Stimulated activated CD4-positive, alpha-beta T cell treated with anti-CD3 and anti-CD28 coated beads, Interleukin-2, amount 100 ng/mL, for 24 hours (primary cell): ENCODE measurements around the gene TTC33.
"Not testable (repeated sequence)": the region's sequence is repeated elsewhere in the genome, so short reads cannot be mapped to it uniquely, and the experiment has no call there.

Experiments
- DNase-seq, 2 donors: peaks; one replicate each; pipeline ENCODE4 v3.0.0-alpha.2; 2020

Gene TTC33

DNA sequence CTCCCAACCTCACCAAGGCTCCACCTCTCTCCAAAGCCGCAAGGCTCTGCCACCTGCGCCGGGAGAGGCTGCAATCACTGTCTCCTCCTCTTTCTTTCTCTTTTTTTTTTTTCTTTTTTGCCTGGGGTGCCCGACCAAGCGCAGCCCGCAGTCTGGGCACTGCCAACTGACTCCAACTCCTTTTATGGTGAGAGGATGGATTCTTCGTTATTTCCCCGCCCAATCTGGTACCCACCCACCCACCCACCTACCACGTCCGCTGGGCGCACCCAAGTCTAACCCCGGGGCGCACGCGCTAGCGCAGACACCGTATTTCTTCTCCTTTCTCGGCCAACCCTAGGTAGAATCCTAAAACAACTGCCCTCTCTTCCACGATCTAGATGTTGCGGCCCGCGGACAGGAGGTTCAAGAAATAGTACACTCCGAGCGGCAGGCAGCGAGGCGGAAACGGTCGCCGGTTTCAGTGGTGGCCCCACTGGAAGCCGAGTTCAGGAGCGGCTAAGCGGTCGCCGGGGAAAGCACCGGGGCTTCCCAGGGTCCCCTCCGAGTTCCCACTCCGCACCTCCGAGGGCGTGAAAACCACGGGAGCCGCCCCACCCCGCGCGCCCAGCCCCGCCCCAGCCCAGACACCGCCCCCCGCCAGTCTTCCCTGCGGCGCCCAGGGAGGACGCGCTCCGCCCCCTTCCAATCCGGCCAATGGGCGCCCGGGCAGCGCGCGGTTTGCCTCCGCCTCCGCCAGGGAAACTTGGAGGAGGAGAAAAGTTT lies 76.4 kb downstream of the TTC33 start:
- DNase-seq, result peak; percentile 93 to 94

DNA sequence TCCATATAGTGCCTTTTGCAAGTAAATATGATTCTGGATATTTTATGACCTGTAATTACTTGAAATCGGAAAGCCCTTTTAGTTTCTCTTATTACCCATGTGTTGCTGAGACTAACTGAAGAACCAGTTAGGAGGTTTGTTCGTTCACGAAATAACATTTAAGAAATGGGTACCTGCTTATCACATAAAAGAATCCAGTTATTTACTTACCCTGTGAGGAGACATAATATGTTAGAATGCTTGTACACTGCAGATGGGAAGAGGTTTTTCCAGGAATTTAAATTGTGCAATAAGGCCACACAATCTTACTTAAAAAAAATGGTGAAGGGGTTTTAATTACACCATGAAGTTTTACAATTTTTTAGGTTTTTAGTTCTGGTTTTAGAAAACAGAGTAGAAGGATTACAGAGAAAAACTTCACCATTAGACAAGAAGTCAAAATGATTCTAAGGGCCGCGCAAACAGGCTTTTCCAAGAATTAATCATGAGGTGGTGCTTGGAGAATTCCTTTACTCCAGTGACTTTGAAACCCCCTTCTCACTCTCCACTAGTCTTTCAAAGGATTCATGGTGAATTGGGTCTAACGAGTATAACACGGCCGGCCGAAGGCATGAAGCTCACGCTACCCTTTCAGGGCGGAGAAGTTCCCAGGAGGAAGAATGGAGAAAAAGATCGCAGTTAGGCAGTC lies 77.2 kb downstream of the TTC33 start:
- DNase-seq, result no peak

DNA sequence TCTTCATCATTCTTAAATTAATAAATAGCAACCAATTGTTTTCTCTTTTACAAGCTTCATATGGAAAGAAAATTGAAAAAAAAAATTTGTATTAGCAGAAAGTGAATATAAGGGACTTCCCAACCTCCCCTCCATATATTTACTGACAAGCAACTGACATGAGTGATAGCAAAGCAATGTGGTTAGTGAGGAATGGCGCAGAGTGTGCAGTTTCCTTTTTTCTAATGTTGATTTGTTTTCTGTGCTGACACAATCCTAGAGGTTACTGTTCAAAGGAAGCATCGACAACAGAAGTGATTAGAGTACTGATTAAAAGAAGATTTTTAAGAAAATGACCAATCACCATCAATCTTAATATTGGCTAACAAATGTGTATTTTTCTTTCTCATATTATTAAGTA lies 77.7 kb downstream of the TTC33 start:
- DNase-seq, result no peak

DNA sequence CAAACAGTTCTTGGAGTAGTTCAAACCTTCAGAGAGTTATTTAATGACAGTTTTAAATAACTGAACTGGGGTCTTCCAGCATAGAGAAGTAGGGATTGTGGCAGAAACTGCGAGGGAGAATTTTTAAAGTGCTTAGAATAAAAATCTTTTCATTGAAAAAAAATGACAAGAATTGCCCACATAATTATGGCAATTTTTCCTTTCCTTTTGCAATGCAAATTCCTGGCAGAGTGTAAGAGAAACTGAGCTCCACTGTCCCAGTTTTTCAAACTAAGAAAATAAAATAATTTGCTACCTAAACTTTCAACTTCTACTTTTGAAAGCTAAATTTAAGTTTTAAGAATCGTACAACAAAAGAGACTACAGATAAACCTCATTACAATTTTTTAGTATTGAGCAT lies 78.3 kb downstream of the TTC33 start:
- no peak for DNase-seq

DNA sequence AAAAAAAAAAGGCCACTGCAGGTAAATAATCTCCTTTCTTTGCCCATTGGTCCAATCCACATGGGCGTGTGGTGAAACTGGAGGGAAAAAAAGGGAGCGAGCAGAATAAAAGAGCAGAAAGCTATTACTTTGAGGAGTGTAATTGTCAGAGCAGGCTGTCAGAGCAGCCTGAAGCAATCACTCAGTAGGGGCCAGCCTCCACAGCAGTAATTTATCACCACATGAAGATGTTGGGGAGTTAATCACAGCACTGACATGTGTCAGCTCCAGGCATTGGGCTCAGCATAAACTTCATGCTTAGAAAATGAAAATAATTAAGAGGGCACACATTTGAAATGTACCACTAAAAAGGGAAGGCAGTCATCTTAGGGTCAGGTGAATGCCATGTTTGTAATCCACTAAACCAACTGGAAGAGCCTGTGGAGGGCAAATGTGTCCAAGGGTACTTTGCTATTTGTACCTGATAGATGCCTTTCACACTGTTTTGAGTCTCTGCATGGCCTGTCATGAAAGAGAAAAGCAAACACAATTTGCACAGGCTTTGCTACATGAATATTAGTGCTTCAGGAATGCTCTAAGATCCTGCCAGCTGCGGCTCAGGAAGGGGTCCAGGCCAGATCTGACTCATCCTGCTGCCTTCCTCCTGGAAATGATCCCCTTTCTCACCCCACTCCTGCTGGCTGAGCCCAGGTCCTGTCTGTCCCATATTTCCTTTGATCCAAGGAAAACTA lies 79.0 kb downstream of the TTC33 start:
- no peak for DNase-seq

DNA sequence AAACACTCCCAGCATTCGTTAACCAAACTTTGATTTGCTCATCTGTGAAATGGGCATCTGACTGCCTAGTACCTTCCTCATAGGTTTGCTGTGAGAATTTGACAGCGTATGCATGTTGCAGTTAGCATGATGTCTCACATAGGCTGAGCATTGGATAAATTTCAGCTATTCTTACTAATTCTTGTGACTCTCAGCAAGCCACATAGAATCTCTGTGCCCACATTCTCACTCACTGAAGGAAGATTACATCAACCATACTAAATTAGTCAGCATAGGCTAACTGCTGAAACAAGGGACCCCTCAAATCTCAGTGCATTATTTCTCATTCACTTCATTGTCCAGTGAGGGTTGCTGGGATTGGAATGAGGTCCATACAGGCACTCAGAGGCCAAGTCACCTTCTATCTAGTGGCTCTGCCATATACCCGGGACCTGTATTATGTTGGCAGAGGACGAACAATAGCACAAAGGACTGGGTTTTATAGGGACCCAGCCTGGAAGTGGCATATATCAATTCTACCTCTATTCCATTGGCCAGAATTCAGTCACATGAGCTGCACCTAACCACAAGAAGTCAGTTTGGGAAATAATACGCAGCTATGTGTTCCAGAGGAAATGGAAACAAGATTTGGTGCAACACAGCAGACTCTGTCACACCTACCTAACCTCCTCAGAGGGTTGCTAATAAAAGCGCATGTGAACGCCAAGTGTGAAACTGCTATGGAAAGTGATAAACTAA lies 80.2 kb downstream of the TTC33 start:
- DNase-seq, result no peak

DNA sequence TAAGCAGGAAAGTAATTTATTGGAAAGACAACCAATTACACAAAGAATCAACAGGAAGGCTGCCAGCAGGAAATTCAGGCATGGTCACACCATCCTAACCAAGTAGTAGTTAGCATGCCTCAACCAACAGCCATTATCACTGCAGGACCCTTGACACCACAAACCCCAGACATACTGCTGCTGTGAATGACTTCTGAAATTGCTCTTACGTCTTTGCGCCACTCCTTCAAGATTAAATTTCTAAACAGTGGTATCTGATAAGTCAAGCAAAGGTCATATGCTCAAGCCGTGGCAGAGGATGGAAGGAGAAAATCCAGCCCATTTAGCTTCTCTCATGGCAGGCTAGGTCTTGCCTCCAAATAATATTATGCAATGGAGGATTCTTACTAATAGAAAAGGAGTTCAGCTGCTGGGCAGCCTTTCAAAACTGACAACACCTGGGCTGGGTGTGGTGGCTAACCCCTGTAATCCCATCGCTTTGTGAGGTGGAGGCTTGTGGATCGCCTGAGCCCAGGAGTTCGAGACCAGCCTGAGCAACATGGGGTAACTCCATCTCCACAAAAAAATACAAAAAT lies 81.0 kb downstream of the TTC33 start:
- DNase-seq, result no peak

DNA sequence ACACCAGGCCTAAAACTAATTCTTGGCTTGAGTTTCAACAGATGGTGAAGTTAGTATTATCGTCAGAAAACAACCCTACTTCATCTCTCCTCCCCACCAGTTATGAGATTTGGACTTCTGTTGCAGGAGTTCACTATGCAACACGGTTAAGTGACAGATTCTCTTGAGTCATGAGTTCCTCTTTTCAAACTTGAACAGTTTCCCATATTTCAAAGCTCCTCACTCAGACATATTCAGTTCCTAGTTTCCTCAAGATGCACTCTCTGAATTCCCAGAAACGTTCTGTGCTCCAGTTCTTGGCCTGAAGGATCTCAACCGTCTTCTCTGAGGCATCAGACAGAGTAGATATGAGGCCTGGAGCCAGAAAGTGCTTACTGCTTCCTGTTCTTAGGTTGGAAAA lies 83.3 kb downstream of the TTC33 start:
- no peak for DNase-seq

DNA sequence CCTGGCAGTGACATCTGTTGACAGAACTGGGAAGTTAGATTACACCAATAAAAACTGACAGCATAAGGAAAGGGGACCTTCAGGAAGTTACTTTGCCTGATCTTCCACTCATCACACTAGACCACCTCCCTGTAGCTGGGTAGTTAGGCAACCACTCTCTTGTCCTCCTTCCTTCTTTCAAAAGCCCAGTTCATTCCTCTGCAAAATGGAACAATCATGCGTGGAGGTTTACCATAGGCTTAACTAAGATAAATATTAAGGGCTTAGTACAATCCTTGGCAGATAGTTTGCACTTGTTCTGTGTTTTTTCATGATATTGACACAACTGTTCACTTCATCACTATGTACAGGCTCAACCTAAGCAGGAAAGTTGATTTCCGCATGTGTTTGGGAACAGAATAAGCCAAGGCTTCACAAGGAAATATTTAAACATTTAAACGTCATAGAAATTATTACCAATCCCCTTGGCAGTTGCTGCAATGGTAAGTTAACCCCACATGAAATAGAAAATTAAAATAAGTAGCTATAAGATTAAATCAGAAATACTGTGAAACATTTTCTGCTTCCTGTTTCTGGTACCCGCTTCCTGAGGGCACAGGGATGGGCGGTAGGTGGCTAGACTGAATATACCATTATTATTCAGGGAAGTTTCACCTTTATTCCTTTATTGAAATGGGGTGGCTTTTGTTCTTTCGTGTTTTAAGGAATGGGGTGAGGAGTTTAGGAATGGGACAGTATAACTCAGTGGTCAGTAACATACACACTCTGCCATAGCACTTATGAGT lies 86.0 kb downstream of the TTC33 start:
- no peak for DNase-seq

DNA sequence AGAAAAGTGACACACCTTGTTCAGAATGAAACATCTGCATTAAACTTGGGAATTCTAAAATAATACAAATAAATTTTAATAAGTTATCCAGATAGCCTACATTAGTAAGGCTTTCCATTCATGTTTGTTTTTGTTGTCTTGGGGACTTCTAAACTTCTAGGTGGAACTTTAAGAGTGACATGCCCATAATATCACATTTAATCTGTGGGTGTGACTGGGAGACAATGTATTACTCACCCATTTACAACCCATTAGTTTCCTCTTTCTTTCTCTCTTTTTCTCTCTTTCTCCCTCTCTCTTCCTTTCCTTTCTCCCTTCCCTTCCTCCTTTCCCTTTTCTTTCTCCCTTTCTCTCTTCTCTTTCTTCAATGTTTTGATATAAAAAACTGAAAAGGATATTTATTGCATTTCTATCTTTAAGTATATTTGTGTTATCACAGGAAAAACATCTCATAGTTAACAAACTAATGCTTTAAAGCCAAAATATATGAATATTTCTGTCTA lies 88.5 kb downstream of the TTC33 start:
- no peak for DNase-seq

DNA sequence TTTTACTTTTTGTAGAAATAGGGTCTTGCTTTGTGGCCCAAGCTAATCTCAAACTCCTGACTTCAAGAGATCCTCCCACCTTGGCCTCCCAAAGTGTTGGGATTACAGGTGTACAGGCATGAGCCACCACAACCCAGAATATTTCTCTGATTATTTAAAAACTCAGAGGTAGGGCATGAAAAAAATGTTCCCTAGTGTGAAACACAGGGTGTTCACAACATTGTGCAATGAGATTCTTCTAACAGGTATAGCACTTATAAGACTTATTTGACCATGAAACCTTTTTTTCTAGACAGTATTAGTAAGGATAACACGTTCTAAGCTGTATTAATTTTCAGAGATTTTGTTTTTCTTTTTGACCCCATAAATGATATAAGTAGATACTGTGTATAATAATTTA lies 89.1 kb downstream of the TTC33 start:
- DNase-seq, result no peak

DNA sequence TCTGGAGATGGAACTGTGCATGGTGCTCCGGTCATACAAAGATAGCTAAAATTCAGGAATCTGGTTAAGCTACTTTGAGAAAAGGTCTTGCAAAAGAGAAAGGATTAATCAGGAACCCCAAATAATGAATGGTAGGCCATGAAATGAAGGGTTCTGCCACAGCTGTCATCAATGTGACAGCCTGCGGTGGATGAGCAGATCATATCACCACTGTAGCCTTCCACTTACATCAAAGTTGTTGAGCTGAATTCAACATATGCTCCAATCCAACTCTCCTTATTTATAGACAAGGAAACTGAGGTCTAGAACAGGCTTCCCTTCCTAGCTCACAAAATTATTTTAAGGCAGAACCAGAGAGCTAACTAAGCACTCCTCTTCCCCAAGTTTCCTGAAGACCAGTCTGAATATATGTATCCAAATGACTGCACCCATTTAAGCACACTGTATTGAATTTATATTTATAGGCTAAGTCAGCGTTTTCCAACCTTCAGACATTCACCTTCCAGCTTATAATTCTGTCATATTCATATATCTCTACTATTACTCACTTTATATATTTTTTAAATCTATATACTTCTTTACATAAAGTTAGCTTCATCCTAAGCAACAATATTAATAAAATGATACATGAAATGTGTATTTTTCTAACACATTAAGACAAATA lies 90.0 kb downstream of the TTC33 start:
- no peak for DNase-seq

DNA sequence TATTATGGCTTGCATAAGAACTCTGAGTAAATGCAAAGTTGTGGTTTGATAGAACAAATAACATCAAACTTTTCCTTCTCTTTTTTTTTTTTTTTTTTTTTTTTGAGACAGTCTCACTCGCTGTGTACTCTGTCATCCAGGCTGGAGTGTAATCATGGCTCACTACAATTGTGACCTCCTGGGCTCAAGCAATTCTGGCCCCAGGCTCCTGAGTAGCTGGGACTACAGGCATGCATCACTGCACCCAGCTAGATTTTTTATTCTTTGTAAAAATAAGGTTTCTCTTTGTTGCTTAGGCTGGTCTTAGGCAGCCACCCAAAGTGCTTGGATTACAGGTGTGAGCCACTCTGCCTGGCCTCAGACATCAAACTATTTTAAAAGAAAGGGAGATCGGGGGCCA lies 95.0 kb downstream of the TTC33 start:
- DNase-seq, result no peak

DNA sequence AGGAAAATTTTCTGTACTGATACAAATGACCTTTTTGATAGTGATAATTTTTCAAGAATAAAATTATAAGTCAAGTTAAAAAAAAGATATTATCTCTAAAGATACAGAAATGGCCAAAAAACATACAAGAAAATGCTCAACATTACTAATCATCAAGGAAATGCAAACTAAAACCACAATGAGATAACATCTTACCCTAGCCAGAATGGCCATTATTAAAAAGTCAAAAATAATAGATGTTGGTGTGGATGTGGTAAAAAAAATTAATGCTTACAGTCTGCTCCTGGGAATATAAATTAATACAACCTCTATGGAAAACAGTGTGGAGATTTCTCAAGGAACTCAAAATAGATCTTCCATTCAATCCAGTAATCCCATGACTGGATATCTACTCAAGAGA lies 99.0 kb downstream of the TTC33 start:
- DNase-seq, result no peak

DNA sequence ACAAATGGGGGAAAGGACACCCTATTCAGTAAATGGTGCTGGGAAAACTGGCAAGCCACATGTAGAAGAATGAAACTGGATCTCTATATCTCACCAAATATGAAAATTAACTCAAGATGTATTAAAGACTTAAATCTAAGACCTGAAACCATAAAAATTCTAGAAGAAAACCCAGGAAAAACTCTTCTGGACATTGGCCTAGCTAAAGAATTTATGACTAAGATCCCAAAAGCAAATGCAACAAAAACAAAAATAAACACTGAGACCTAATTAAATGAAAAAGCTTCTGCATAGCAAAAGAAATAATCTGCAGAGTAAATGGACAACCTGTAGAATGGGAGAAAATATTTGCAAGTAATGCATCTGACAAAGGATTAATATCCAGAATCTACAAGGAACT lies 99.7 kb downstream of the TTC33 start:
- not testable (repeated sequence) for DNase-seq

DNA sequence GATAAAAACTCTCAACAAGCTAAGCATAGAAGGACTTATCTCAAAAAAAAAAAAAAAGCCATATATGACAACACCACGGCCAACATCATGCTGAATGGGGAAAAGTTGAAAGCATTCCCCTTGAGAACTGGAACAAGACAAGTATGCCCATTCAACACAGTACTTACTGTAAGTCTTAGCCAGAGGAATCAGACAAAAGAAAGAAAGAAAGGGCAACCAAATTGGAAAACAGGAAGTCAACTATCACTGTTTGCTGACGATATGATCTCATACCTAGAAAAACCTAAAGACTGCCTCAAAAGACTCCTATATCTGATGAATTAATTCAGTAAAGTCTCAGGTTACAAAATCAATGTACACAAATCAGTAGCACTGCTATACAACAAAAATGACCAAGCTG lies 100.6 kb downstream of the TTC33 start:
- no peak for DNase-seq

DNA sequence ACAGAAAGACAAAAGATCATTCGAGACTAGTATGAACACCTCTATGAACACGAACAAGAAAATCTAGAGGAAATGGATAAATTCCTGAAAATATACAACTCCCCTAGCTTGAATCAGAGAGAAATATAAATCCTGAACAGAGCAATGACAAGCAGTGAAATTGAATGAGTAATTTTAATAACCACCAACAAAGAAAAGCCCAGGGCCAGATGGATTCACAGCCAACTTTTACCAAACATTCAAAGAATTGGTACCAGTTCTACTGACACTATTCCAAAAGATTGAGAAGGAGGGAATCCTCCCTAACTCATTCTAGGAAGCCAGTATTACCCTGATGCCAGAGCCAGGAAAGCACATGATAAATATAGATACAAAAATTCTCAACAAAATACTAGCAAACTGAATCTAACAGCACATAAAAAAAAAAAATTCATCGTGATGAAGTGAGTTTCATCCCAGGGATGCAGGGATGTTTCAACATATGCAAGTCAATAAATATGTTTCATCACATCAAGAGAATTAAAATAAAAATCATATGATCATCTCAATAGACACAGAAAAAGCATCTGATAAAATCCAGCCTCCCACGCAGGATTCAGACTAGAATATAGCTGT lies 101.3 kb downstream of the TTC33 start:
- no peak for DNase-seq

DNA sequence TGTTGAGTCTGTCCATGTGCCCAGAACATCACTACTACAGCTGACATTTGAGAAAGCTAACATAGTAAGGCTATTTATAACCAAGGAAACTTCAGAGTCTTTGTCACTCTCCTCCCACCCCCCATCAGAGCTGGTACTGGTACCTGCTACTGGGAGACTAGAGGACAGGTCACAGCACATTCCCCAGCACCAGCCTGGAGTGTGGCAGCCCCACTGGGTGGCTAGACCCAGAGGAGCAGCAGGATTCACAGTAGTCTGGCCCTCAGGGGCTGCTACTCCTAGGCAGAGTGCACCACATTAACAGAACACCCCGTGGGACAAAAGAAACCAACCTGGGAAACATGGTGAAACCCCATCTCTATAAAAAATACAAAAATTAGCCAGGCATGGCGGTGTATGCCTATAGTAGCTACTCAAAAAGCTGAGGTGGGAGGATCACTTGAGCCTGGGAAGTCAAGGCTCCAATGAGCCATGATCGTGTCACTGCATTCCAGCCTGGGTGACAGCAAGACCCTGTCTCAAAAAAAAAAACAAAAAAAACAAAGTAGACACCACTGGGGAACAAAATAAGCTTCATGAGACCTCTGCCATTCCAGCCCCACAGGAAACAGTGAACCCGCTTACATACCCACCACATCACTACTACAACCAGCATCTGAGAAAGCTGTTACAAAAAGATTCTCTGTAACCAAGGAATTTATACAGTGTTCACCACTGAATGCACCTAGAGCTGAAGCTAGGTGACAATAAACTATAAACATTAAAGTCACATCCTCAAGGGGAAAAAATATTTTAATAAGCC lies 102.3 kb downstream of the TTC33 start:
- no peak for DNase-seq

DNA sequence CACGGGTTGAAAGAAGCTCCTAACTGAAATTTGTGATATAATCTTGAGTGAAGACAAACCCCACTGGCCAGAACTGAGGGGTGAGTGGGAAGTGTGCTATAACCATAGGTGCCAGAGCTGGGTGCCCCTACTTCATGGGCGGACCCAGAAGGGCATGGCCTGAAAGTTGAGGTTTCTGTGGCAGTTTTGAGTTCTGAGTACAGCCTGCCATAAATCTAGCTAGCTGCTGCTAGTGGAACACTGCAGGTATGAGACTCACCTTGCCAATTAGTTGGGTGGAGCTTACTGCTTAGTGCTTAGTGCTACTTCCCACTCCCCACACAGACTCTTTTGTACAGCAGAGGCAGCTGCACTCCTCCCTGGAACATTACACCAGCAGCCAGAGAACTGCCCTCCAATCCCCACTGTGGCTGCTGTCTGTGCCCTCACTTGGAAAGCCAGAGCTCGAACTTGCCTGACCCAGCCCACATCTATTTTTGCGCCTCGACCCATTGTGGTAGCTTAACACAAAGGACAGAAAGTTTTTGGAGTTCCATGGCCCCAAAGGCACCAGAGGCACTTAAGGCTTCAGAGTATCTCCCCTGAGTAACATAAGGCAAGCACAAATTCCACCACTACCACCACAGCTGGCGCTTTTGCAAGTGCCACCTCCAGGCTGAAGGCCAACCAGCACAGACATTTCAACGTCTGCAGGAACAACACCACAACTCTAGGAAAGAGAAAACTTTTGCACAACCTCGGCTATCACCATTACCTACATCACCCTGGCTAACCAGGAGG lies 103.1 kb downstream of the TTC33 start:
- DNase-seq, result no peak
